HG02870 (cell line): ENCODE results near the gene DRAXIN.

Source experiments
- ATAC-seq: cut with Tn5 transposase; IDR thresholded peaks from one replicate; pipeline ENCODE4 v1.9.1; 2021; ENCODE audit warnings: mild to moderate bottlenecking, moderate library complexity; ENCODE audit not compliant: unreplicated experiment

The DRAXIN gene

GRCh38 chr1:11759791-11760190 is 68.3 kb downstream of the DRAXIN start:
- ATAC-seq, result no peak

- ATAC-seq, result no peak
Observed at GRCh38 chr1:11761285-11761684, 69.8 kb downstream of the DRAXIN start.

GRCh38 chr1:11761988-11762406 is 70.5 kb downstream of the DRAXIN start, which contains the start of gene C1orf167:
Gene C1orf167, plus strand, starts transcription at chr1:11762193. Its CDS starts 2,208 bp downstream, at chr1:11764401.
- ATAC-seq, result no peak

GRCh38 chr1:11764115-11764514 is 72.6 kb downstream of the DRAXIN start:
- no peak for ATAC-seq

GRCh38 chr1:11764519-11764918 is 73.0 kb downstream of the DRAXIN start:
- no peak for ATAC-seq

GRCh38 chr1:11765661-11766428 is 74.3 kb downstream of the DRAXIN start:
- no peak for ATAC-seq

- no peak for ATAC-seq
Observed at GRCh38 chr1:11766429-11766776, 74.9 kb downstream of the DRAXIN start.

- no peak for ATAC-seq
Observed at GRCh38 chr1:11767922-11768704, 76.6 kb downstream of the DRAXIN start.

- no peak for ATAC-seq
Observed at GRCh38 chr1:11768821-11769220, 77.3 kb downstream of the DRAXIN start.

GRCh38 chr1:11769274-11769673 is 77.8 kb downstream of the DRAXIN start:
- ATAC-seq, result no peak

GRCh38 chr1:11770011-11770410 is 78.5 kb downstream of the DRAXIN start:
- ATAC-seq, result no peak

GRCh38 chr1:11771481-11772043 is 80.1 kb downstream of the DRAXIN start:
- no peak for ATAC-seq

- no peak for ATAC-seq
Observed at GRCh38 chr1:11772458-11772857, 80.9 kb downstream of the DRAXIN start.

GRCh38 chr1:11774753-11775152 is 83.2 kb downstream of the DRAXIN start:
- no peak for ATAC-seq
